ENCODE data around the gene RARB.

- TF ChIP-seq, protein P1, sequence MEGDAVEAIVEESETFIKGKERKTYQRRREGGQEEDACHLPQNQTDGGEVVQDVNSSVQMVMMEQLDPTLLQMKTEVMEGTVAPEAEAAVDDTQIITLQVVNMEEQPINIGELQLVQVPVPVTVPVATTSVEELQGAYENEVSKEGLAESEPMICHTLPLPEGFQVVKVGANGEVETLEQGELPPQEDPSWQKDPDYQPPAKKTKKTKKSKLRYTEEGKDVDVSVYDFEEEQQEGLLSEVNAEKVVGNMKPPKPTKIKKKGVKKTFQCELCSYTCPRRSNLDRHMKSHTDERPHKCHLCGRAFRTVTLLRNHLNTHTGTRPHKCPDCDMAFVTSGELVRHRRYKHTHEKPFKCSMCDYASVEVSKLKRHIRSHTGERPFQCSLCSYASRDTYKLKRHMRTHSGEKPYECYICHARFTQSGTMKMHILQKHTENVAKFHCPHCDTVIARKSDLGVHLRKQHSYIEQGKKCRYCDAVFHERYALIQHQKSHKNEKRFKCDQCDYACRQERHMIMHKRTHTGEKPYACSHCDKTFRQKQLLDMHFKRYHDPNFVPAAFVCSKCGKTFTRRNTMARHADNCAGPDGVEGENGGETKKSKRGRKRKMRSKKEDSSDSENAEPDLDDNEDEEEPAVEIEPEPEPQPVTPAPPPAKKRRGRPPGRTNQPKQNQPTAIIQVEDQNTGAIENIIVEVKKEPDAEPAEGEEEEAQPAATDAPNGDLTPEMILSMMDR (conservative IDR thresholded peaks at IDR 0.05; ENCODE audit: low read depth, low read length), result no peak
- TF ChIP-seq EZH2phosphoT487 (IDR thresholded peaks at IDR 0.05; ENCODE audit: borderline replicate concordance, low read length), result no peak
Observed at GRCh38 chr3:25432176-25432720, 4.2 kb downstream of the RARB start.

Data from PC-3 (cell line).